ES-I3 (cell line): Measurements from ENCODE around the gene IKBKG.
A peak's percentile ranks its signal among the peaks of the same experiment; 100 is the strongest.
"Not testable (repeated sequence)": the region's sequence is repeated elsewhere in the genome, so short reads cannot be mapped to it uniquely, and the experiment has no call there.

Source experiments
- H3K36me3 ChIP-seq: 2 replicates; pipeline ENCODE4 v1.6.1; 2013; ENCODE audit warnings: mild to moderate bottlenecking, low read length, control low read depth, moderate library complexity; ENCODE audit not compliant: insufficient read depth
- H3K4me1 ChIP-seq: 2 replicates; pipeline ENCODE4 v1.6.1; 2013; ENCODE audit warnings: mild to moderate bottlenecking, control low read depth, low read length; ENCODE audit not compliant: insufficient read depth
- H3K9ac ChIP-seq: 2 replicates; pipeline ENCODE4 v1.6.1; 2013; ENCODE audit warnings: low read depth, mild to moderate bottlenecking, low read length, moderate library complexity
- H3K9me3 ChIP-seq: 2 replicates; pipeline ENCODE4 v1.6.1; 2013; ENCODE audit warnings: mild to moderate bottlenecking, low read length, moderate library complexity; ENCODE audit not compliant: control insufficient read depth, insufficient read depth

Gene IKBKG

DNA sequence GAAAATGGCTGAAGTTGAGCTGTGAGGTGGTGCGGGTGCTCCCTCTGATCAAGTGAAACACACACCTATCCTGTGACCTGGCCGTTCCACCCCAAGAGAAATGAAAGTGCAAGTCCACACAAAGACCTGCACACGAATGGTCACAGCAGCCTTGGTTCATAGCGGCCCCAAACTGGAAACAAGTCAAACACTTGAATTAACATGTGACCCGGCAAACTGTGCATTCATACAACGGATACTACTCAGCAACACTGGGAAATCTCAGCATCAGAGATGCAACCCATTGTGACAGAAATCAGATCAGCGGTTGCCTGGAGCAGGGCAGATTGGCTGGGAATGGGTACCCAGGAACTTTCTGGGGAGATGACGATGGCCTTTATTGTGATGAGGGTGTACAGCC, 8.3 kb upstream of the IKBKG start:
- Histone ChIP-seq H3K36me3 (no peaks in the 10 kb centered on the region; the same call in 1 of the 2 replicates), H3K4me1 (peaks cover 16% of the 10 kb centered on the region; the same call in 1 of the 2 replicates), H3K9ac (no peak overlapping the region), H3K9me3 (no peaks in the 10 kb centered on the region)

DNA sequence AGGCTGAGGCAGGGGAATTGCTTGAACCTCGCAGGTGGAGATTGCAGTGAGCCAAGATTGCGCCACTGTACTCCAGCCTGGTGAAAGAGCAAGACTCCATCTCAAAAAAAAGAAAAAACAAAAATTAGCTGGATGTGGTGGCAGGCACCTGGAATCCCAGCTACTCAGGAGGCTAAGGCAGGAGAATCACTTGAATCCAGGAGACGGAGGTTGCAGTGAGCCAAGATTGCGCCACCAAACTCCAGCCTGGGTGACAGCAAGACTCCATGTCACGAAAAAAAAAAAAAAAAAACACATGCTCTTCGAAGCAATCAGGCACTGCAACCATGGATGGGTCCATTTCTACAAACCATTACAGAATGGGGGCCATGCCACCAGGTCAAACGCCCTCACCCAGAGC, 7.1 kb upstream of the IKBKG start:
- H3K9ac ChIP-seq, H3K36me3 ChIP-seq, H3K9me3 ChIP-seq: not testable (repeated sequence)
- H3K4me1 ChIP-seq = peaks cover 16% of the 10 kb centered on the region; the same call in 1 of the 2 replicates

DNA sequence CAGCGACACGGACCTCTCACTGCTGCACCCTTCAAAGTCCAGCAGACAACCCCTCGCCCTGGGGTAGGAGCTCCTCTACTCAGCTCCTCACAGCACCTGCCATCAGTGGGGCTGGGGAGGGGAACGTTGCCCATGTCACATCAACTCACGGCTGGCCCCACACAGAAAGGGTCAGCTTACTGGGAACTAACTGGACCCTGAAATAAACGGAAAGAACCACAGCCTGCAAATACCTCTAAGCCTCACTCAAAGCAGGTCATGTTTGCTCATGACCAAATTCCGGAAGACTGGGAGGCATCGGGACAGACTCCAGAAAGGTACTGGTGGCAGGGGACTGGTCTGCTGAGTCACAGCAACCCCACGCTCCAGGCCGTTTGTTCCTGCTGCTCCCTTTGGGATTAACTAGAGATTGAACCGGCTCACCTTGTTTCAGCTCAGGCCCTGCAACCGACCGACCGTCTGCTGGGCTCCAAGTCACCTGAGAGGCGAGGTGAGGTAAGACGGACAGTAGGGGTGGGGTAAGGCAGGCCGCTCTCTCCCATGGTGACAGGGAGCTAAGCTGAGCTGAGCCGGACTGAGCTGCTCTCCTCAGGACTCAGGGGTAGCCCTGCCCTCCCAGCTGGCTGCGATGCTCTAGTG, 6.4 kb upstream of the IKBKG start:
- H3K4me1 ChIP-seq = peaks cover 16% of the 10 kb centered on the region; the same call in 1 of the 2 replicates
- no peaks in the 10 kb centered on the region; the same call in 1 of the 2 replicates for H3K36me3 ChIP-seq
- no peaks in the 10 kb centered on the region for H3K9me3 ChIP-seq
- no peak overlapping the region for H3K9ac ChIP-seq

DNA sequence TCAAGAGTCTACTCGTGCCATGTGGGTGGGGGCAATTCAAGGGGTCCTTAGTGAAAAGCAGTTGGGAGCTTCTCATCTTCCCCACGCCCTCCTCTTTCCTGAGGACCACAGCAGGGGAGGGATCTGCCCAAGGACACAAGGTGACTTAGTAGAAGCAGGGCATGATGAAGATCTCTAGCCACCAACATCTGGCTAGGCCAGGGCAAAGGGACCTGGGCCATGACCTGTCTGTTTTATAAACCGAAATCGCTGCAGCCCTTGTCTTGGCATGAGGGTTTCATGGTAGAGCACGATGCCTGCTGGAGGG, 5.9 kb upstream of the IKBKG start:
- H3K36me3 ChIP-seq = no peaks in the 10 kb centered on the region; the same call in 1 of the 2 replicates
- H3K4me1 ChIP-seq = peaks cover 16% of the 10 kb centered on the region; the same call in 1 of the 2 replicates
- H3K9me3 ChIP-seq = no peaks in the 10 kb centered on the region
- no peak overlapping the region for H3K9ac ChIP-seq

DNA sequence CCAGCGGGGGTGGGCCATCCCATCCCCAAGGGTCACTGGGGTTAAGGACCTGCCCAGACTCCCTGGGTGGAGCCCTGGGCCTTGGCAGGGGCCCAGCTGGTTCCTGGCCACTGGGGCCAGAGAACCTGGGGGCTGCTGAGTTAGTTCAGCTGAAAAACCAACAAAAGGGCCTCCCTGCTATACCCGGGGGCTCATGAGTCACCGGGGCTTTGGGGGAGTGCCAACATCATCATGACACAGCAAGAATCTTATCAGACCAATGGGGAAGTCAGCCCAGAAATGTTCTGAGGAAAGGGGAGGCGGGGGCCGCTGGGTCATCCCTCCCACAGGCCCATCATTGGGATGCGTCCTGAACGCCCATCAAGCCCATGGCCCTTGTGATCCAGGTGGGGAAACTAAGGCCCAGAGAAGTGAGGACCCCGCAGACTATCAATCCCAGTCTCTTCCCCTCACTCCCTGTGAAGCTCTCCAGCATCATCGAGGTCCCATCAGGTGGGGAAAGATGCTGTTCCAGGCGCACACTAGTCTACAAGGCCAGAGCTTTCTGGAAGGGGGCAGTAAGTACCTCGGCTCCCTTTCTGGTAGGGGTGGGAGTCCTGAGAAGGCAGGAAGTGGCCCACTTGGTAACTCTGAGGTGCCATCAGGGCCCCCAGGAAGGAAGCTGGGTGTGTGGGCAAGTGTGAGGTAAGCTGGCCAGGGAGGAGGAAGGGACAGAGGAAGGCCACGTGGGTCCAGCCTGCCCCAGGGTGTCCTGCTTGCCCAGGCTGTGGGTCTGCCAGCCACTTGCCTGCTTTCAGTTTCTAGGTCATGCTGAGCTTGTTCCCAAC, 5.3 kb upstream of the IKBKG start:
- Histone ChIP-seq H3K36me3 (no peaks in the 10 kb centered on the region; the same call in 1 of the 2 replicates), H3K9ac (no peak overlapping the region), H3K9me3 (no peaks in the 10 kb centered on the region), H3K4me1 (peaks cover 16% of the 10 kb centered on the region; the same call in 1 of the 2 replicates)

DNA sequence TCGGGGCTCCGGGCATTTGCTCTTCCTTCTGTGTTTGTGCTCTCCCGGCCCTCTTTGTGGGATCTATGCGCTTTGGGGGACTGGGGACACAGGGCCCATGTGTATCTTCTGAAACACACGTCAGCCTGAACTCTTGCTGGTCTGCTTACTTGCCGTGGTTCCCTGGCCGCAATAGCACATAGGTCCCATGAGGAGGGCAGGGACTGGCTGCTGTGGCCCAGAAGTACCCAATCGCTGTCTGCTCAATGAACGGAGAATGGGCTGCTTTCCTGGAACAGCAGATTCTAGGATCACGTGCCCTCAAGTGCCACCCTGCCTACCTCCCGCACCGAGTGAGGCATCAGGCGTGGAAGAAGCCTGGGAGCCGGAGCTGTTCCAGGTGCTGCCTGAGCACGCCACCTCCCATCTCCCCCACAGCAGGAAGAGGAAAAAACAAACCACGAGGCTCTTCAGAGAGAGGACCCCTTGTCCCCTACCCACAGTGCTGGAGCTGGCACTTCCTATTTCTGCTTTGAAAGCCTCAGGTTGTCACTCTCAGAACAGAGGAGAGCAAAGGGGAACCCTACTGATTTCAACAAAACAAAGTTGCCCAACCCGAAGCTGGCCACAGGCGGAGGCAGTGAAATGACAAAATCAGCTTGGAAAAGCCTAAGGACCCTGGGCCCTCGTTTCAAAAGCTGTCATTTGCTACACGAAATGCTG, 4.5 kb upstream of the IKBKG start:
- no peak overlapping the region for H3K9ac ChIP-seq
- peaks cover 16% of the 10 kb centered on the region; the same call in 1 of the 2 replicates for H3K4me1 ChIP-seq
- H3K9me3 ChIP-seq = no peaks in the 10 kb centered on the region
- H3K36me3 ChIP-seq = no peaks in the 10 kb centered on the region; the same call in 1 of the 2 replicates

DNA sequence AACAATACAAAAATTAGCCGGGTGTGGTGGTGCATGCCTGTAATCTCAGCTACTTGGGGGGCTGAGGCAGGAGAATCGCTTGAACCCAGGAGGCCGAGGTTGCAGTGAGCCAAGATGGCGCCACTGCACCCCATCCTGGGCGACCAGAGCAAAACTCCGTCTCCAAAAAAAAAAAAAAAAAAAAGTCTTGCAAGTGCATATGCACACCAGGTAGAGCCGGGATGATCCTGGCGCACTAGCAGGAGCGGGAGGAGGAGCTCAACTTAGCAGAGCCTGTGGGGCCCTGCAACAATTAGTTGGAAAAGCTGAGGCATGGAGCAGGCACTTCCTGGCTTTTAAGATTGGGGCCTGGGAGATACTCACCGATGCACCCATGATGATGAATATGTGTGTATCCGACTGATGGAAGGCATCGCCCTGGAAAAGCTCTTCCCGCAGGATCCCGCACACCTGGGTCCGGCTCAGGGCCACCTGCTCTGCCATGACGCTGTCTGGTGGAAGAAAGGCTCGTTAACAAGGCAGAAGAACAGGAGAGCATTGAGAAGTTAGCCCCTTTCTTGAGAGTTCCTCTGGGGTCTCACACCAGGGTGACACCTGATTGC, 1.6 kb upstream of the IKBKG start:
- H3K9ac ChIP-seq = peak overlapping the region; percentile 84; the same call in 1 of the 2 replicates
- H3K9me3 ChIP-seq = no peaks in the 10 kb centered on the region
- H3K36me3 ChIP-seq = no peaks in the 10 kb centered on the region; the same call in 1 of the 2 replicates
- H3K4me1 ChIP-seq = peaks cover 16% of the 10 kb centered on the region; the same call in 1 of the 2 replicates

DNA sequence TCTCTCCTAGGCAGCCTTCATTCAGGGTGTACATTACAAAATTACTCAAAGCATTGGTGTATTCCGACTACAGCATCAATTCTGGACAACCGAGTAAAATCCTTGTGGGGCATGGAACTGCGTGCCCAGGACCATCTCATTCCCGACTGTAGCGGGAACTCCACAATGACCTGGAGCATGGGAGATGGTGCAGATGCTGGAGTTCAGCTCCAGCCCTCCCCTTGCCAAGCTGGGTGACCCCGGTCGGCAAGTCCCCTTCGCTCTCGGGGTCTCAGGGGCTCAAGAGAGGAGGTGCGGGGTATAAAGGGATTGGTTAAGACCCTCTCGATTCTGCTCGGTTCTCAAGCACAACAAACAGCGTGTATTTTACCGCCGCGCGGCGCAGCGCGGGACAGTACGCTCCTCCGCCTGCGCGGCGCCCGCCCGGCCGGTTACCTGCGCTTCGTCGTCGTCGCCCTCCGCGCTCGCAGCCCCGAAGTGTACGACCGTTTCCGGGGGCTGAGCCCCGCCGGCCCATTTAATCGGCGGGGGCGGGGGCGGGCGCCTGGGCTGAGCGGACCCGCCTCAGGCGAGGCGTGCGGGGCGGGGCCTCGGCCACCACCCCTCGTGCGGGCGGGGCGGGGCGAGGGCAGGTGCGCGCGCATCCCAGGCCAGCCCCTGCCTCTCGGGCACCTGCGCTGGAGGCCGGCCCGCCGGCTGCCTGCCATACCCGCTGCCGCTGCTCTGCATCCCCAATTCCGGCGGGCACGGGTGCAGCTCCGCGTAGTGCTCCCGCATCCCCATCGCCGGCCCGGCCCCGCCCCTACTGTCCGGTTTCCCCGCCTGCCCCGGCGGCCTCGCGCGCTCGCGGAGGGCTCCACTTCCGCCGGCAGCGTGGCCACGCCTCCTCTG, 821 bp upstream of the IKBKG start, which contains the start of gene G6PD:
Gene G6PD (minus strand): TSS at position 493 of the 891 bp plus-strand sequence. CDS start 691 bp downstream, outside the sequence.
- H3K4me1 ChIP-seq = peaks cover 12% of the 10 kb centered on the region; the same call in 1 of the 2 replicates
- H3K9me3 ChIP-seq = no peaks in the 10 kb centered on the region
- peak within 1 kb of the TSS; percentile 93 for H3K9ac ChIP-seq
- no peaks in the 10 kb centered on the region for H3K36me3 ChIP-seq

DNA sequence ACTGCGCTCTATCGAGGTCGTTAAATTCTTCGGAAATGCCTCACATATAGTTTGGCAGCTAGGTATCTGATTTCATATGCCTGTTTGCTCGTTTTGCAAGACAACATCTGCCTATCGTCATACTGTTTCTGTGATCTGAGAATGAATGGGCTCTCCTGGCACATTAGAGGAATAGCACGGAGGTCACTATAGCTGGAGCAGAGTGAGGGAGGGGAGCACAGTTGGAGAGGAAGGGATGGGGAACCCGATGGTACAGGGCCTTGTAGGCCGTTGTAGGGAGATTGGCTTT, 552 bp downstream of the IKBKG start:
- Histone ChIP-seq H3K9me3 (no peaks in the 10 kb centered on the region), H3K36me3 (no peaks in the 10 kb centered on the region), H3K9ac (peak overlapping the region; percentile 93), H3K4me1 (no peaks in the 10 kb centered on the region; the same call in 1 of the 2 replicates)

DNA sequence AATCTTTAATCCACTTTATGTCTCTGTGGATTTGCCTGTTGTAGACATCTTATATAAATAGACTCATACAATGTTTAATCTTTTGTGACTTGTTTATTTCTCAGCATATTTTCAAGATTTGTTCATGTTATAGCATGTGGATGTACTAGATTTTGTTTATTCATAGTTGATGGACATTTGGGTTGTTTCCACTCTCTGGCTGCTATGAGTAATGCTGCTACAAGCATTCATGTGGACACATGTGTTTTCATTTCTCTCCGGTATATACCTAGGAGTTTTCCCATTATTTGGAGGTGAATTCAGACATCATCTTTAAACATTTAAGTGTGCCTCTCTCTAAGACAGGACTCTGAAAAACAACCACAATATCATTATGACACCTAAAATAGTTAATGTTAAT, 2.3 kb downstream of the IKBKG start:
- Histone ChIP-seq H3K9me3 (no peaks in the 10 kb centered on the region), H3K36me3 (no peaks in the 10 kb centered on the region), H3K9ac (no peak overlapping the region), H3K4me1 (no peaks in the 10 kb centered on the region)

DNA sequence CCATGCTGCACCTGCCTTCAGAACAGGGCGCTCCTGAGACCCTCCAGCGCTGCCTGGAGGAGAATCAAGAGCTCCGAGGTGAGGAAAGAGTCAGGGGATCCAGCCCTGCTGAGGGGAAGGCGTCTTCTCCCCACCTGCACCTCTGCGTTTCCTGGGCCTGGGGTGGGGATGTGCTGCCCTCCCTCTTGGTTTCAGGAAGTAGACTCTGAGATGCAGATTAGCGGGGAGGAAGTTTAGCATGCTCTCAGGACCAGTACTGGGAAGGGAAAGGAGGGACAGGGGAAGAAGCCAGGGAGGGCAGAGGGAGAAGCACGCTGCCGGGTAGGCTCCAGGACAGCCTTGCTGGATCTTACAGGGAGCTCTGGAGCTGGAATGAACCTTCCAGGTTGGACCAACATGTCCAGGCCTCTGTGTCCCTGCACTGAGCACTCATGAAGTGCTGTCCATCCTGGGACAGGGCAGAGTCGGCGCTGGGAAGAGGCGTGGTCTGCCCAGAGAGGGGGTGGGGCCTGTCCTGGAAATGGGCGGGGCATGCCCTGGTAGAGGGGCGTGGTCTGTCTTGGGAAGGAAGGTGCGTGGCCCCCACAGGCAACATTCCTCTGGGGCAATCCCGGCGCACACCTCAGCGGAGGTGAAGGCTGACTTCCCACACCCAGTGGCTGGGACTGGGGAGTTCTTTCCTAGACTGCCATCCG, 4.8 kb downstream of the IKBKG start:
- not testable (repeated sequence) for H3K36me3 ChIP-seq, H3K4me1 ChIP-seq, H3K9ac ChIP-seq, H3K9me3 ChIP-seq

DNA sequence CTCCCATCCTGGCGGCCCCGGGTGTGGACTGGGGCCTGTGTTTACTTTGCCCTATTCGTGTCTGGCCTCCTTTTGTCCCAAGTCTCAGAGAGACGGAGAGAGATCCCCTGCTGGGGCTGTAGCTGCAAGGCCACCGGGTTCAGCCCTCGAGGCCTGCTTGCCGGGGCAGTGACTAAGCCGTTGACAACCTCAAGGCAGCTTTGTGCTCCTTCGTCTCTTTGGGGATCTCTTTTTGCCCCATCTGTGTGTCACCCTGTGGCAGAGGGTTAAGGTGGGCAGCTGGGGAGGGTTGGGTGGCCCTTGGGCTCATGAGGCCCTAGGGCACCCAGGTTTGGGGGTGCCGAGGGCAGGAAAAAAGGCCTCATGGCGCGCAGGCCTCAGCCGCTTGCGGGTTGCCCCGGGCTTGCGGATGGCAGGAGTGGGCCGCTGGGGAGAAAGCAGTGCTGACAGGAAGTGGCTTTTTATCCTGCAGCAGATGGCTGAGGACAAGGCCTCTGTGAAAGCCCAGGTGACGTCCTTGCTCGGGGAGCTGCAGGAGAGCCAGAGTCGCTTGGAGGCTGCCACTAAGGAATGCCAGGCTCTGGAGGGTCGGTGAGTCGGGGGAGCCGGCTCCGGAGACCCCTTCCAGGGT, 10.8 kb downstream of the IKBKG start:
- not testable (repeated sequence) for H3K9ac ChIP-seq, H3K4me1 ChIP-seq, H3K9me3 ChIP-seq, H3K36me3 ChIP-seq

DNA sequence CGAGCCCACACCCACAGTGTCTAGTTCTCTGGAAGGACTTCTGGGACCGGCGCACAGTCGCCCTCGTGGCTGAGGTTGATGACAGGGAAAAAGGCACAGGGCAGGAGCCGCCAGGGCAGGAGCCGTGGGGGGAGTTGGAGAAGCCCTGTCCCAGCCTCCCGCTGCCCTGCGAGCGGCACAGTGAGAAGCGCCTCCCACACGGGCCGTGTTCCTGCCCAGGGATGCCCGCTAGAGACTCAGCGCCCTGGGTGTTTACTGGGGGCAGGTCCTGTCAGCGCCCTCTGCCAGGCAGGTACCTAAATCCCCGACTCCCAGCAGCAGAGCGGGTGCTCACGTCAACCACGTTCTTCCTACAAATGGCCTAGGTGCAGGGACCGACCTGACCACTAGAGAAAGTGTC, 11.5 kb downstream of the IKBKG start:
- H3K9ac ChIP-seq = not testable (repeated sequence)

More for the DNA sequence above, 11.5 kb downstream of the IKBKG start:
- not testable (repeated sequence) for H3K4me1 ChIP-seq, H3K36me3 ChIP-seq, H3K9me3 ChIP-seq
